ENCODE measurements around the gene VWA5B2. TPM values are rescaled to one million over a fixed set of nuclear protein-coding genes. Genes with fewer than 3 reads are reported as not detected.
A peak's percentile ranks its signal among the peaks of the same experiment; 100 is the strongest.

Gene VWA5B2
- total RNA-seq, 4 donors from 2014 or later, result 0.95 to 5.0 (median 1.4) TPM; not detected in 1

DNA sequence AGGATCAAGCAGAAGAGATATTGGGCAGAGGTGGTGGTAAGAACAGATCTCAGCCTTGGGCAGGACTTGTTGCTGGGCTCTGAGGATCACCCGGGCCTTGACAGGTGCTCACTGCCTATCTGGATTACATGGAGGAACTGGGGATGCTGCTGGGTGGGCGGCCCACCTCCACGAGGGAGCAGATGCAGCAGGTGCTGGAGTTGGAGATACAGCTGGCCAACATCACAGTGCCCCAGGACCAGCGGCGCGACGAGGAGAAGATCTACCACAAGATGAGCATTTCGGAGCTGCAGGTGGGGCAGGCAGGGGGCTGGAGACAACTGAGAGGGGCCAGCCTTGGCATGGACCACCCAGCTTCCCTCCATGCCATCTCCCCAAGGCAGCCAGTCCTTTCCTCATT is 54.3 kb downstream of the VWA5B2 start:
- no peak overlapping the region for H3K4me3 ChIP-seq
- H3K4me1 ChIP-seq, result no peaks in the 10 kb centered on the region
- no peaks in the 10 kb centered on the region for H3K9me3 ChIP-seq
- no peak for DNase-seq
- 86 to 93% methylated on average over 5 to 8 of the region's 8 CpGs for WGBS, 2 donors (ENCODE audit: low coverage in 1 of 2)
- in situ Hi-C loops (cut with MboI; ENCODE audit: low pct_ligation_motif_present in 1 of 4, low pct_unique_long_range_greater_than_20kb in 1 of 4, low sequenced_read_pairs in 3 of 4), result no loop called here
- H3K27me3 ChIP-seq, result peaks cover 5% of the 10 kb centered on the region
- intact Hi-C loops (cut with DNase I; ENCODE audit: low total_unique reads), result no loop called here
- TF ChIP-seq POLR2A (IDR thresholded peaks at IDR 0.05) (no peak), POLR2AphosphoS5 (IDR thresholded peaks at IDR 0.05) (no peak), EP300 (IDR thresholded peaks at IDR 0.05; ENCODE audit: low read depth) (no peak), CTCF (IDR thresholded peaks at IDR 0.05) (no peak)
- H3K27ac ChIP-seq, result no peak overlapping the region
- no peaks in the 10 kb centered on the region for H3K36me3 ChIP-seq

DNA sequence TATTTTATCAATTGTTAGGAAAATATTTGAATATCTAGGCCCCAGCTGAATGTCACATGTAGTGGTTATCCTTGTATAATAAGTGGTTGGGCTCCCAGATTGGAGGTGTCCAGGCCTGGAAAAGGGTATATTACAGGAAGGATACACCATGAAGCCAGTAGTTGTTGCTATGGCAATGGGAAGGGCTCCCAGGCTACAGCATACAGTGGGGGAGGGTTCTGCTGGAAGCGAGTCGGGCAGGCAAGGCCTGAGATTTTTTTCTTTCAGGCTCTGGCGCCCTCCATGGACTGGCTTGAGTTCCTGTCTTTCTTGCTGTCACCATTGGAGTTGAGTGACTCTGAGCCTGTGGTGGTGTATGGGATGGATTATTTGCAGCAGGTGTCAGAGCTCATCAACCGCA is 55.3 kb downstream of the VWA5B2 start:
- TF ChIP-seq POLR2A (IDR thresholded peaks at IDR 0.05) (no peak), EP300 (IDR thresholded peaks at IDR 0.05; ENCODE audit: low read depth) (no peak), CTCF (IDR thresholded peaks at IDR 0.05) (peak in 3 of 5 experiments; percentile 6 to 14 (median 11))
- Histone ChIP-seq H3K27me3 (peaks cover 11% of the 10 kb centered on the region), H3K4me1 (no peaks in the 10 kb centered on the region), H3K36me3 (no peaks in the 10 kb centered on the region), H3K4me3 (no peak overlapping the region), H3K27ac (no peak overlapping the region), H3K9me3 (no peaks in the 10 kb centered on the region)
- intact Hi-C loops (cut with DNase I; ENCODE audit: low total_unique reads), result no loop called here
- no peak for DNase-seq
- 13% methylated on average over 4 of the region's 4 CpGs; no CpG with 5 or more reads in 1 of the 2 donors for WGBS, 2 donors (ENCODE audit: low coverage in 1 of 2)
- in situ Hi-C loops (cut with MboI; ENCODE audit: low pct_ligation_motif_present in 1 of 4, low pct_unique_long_range_greater_than_20kb in 1 of 4, low sequenced_read_pairs in 3 of 4), result no loop called here

DNA sequence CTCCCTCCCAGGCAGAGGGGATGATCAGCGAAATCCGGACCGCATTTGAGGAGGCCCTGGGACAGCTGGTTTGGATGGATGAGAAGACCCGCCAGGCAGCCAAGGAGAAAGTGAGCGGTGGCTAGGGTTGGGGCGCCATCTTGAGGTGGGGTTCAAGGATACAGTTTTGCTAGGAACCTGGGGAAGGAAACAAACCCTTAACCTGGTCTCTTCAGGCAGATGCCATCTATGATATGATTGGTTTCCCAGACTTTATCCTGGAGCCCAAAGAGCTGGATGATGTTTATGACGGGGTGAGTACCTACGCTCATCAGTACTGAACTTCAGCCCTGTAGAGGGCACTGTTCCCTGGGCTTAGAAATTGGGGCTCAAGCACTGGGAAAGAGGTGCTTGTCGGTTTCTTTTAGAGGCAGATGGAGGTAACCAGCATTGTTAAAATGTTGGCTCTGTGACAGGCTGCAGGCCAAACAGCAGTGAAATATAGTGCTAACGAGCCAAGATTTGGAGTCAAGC is 60.1 kb downstream of the VWA5B2 start:
- H3K4me3 ChIP-seq, result no peak overlapping the region
- intact Hi-C loops (cut with DNase I; ENCODE audit: low total_unique reads), result no loop called here
- no peak overlapping the region for H3K27ac ChIP-seq
- no peaks in the 10 kb centered on the region for H3K4me1 ChIP-seq
- in situ Hi-C loops (cut with MboI; ENCODE audit: low pct_ligation_motif_present in 1 of 4, low pct_unique_long_range_greater_than_20kb in 1 of 4, low sequenced_read_pairs in 3 of 4), result no loop called here
- TF ChIP-seq CTCF (IDR thresholded peaks at IDR 0.05) (peak; percentile 42 to 59 (median 46)), POLR2AphosphoS5 (IDR thresholded peaks at IDR 0.05) (no peak), EP300 (IDR thresholded peaks at IDR 0.05; ENCODE audit: low read depth) (no peak), POLR2A (IDR thresholded peaks at IDR 0.05) (no peak)
- peaks cover 11% of the 10 kb centered on the region for H3K27me3 ChIP-seq
- peak; percentile 57 for DNase-seq
- 5% methylated on average over 10 of the region's 10 CpGs; no CpG with 5 or more reads in 1 of the 2 donors for WGBS, 2 donors (ENCODE audit: low coverage in 1 of 2)
- H3K36me3 ChIP-seq, result no peaks in the 10 kb centered on the region
- no peaks in the 10 kb centered on the region for H3K9me3 ChIP-seq

- H3K27ac ChIP-seq, result no peak overlapping the region
- no peaks in the 10 kb centered on the region for H3K4me1 ChIP-seq
- in situ Hi-C loops (cut with MboI; ENCODE audit: low pct_ligation_motif_present in 1 of 4, low pct_unique_long_range_greater_than_20kb in 1 of 4, low sequenced_read_pairs in 3 of 4) (no loop called here), intact Hi-C loops (cut with DNase I; ENCODE audit: low total_unique reads) (no loop called here)
- TF ChIP-seq EP300 (IDR thresholded peaks at IDR 0.05; ENCODE audit: low read depth) (no peak), CTCF (IDR thresholded peaks at IDR 0.05) (no peak), POLR2A (IDR thresholded peaks at IDR 0.05) (no peak), POLR2AphosphoS5 (IDR thresholded peaks at IDR 0.05) (no peak)
- H3K4me3 ChIP-seq, result no peak overlapping the region
- no peaks in the 10 kb centered on the region for H3K9me3 ChIP-seq
- no peak for DNase-seq
- peaks cover 11% of the 10 kb centered on the region for H3K27me3 ChIP-seq
- 96% methylated on average over 10 of the region's 10 CpGs; no CpG with 5 or more reads in 1 of the 2 donors for WGBS, 2 donors (ENCODE audit: low coverage in 1 of 2)
- H3K36me3 ChIP-seq, result no peaks in the 10 kb centered on the region
Measured at GRCh38 chr3:184290331-184290730, 60.9 kb downstream of the VWA5B2 start.
